ENCODE measurements around the gene OLFML3.

The OLFML3 gene

DNA sequence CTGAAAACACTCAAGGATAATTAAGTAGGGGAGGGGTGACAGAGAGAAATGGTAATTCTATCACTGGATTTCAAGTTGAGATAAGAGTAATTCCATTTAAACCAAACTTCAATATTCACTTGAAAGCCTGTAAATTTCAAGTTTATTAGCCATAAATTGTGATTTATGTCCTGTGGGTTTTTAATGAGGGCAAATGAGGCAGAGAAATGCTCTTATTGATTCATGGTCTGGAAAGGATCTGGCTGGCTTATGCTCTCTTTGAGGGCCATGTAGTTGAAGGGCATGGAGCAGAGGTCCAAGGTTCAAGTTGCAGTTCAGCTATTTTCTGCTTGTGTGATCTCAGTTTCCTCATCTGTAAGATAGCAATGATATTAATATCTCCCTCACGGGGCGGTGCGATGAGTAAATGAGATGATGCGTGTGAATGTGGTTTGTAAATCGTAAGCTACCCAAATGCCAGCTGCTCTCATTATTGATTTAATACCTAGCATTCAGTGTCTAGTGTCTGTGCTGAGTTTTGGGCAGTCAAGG is 12.3 kb downstream of the OLFML3 start:
- DNase-seq (ENCODE audit: low read depth): no peak
- H3K4me3 ChIP-seq (ENCODE audit: low read length): no peak overlapping the region

DNA sequence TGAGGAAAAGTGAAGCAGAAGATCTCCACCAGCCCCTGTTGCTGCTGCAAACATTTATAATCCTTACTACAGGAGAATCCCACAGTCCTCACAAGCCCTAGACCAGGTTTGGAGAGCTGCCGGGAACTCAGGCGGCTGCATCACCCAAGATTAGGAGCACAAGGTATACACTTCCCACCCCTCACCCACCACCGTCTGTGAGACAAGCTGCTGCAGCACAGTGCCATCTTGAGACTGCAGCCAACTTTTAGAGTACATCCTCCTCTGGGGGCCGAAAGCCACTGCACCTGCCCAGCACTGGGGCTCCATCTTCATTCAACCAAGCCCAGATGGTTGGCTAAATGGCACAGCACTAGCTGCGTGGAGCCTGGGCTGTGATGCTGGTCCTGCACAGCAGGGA is 13.8 kb downstream of the OLFML3 start:
- no peak for DNase-seq (ENCODE audit: low read depth)
- TF ChIP-seq, protein P1, sequence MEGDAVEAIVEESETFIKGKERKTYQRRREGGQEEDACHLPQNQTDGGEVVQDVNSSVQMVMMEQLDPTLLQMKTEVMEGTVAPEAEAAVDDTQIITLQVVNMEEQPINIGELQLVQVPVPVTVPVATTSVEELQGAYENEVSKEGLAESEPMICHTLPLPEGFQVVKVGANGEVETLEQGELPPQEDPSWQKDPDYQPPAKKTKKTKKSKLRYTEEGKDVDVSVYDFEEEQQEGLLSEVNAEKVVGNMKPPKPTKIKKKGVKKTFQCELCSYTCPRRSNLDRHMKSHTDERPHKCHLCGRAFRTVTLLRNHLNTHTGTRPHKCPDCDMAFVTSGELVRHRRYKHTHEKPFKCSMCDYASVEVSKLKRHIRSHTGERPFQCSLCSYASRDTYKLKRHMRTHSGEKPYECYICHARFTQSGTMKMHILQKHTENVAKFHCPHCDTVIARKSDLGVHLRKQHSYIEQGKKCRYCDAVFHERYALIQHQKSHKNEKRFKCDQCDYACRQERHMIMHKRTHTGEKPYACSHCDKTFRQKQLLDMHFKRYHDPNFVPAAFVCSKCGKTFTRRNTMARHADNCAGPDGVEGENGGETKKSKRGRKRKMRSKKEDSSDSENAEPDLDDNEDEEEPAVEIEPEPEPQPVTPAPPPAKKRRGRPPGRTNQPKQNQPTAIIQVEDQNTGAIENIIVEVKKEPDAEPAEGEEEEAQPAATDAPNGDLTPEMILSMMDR (conservative IDR thresholded peaks at IDR 0.05; ENCODE audit: low read length): no peak
- H3K4me3 ChIP-seq (ENCODE audit: low read length): no peak overlapping the region

More for the DNA sequence above, 12.3 kb downstream of the OLFML3 start:
- TF ChIP-seq, protein P1 (conservative IDR thresholded peaks at IDR 0.05; ENCODE audit: low read length): no peak

DNA sequence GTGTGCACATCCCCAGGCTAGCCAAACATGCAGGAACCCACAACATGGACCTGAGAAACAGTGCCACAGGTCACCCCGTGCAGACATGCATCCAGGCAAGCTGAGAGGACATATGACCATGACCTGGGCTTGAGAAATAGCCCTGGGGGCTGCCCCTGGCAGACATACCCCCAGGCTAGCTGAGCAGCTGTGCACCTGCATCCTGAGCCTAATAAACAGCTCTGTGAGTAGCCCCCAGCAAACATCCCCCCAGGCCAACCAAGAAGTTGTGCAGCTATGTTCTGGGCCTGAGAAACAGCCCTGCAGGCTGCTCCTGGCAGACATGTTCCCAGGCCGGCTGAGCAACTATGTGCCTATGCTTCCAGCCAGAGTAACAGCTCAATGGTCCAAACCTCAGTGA is 14.5 kb downstream of the OLFML3 start:
- H3K4me3 ChIP-seq (ENCODE audit: low read length): no peak overlapping the region
- no peak for DNase-seq (ENCODE audit: low read depth)
- TF ChIP-seq, protein P1 (conservative IDR thresholded peaks at IDR 0.05; ENCODE audit: low read length): no peak

DNA sequence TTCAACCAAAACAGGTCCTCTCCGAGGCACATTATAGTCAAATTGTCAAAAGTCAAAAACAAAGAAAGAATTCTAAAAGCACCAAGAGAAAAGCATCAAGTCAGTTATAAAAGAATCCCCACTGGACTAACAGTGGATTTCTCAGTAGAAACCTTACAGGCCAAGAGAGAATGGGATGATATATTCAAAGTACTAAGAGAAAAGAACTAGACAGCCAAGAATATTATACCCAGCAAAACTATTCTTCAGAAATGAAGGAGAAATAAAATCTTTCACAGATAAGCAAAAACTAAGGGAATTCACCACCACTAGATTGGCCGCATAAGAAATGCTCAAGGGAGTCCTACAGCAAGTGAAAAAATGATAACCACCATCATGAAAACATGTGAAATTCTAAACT is 16.1 kb downstream of the OLFML3 start:
- TF ChIP-seq, protein P1 (conservative IDR thresholded peaks at IDR 0.05; ENCODE audit: low read length): no peak
- no peak overlapping the region for H3K4me3 ChIP-seq (ENCODE audit: low read length)
- DNase-seq (ENCODE audit: low read depth): no peak

DNA sequence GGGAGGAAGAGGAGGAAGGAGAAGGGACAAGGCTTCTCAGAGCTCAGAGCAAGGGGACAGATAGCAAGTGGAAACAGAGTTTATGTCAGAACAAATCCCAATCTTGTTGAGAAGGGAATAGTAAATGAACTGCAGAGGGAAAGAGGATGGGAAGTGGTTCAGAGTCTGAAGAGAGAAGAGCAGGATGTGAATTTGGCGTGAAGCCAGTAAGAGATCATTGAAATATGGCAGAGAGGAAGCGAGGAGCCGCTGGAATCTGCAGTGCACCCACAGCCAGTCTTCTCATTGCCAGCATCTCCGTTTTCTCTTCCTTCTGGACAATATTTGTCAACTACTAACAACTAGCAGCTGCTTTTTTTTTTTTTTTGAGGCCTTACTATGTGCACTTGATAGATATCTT is 19.1 kb downstream of the OLFML3 start:
- H3K4me3 ChIP-seq (ENCODE audit: low read length): no peak overlapping the region
- peak; percentile 76 for DNase-seq (ENCODE audit: low read depth)
- TF ChIP-seq, protein P1 (conservative IDR thresholded peaks at IDR 0.05; ENCODE audit: low read length): no peak

DNA sequence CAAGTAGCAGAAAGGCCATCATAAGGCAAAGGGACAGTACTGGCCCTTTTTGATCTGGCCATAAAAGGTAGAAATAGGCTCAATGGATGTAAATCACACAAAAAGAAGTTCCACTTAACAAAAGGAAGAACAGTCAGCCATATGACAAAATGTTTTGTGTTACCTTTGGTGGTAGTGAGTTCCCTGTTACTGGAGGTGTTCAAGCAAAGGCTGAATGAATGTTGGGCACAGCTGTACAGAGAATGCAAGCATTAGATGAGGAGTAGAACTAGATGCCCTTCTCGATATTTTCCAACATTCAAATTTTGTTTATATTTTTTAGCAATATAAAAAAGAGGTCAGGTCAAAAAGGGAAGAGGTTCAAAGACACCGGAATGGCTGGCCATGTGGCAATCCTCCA is 20.0 kb downstream of the OLFML3 start:
- DNase-seq (ENCODE audit: low read depth): no peak
- no peak overlapping the region for H3K4me3 ChIP-seq (ENCODE audit: low read length)
- TF ChIP-seq, protein P1 (conservative IDR thresholded peaks at IDR 0.05; ENCODE audit: low read length): no peak

DNA sequence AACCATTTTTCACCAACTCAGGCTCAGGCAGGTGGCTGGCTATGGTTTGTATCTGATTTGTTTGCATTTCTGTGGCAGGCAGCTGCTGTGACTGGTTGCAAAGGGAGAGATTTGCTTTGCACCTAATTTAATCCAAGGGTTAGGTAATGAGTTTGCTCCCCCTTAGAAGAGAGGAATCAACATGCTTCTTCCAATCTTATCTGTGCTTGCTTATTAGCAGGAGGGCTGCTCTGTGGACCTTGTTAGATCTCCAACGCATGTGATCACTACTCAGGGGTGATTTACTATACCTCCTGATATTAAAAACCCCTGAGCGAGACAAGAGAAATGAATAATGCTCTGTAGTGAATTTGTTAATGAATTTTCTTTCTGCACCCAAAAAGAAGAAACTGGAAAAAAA is 20.5 kb downstream of the OLFML3 start:
- TF ChIP-seq, protein P1 (conservative IDR thresholded peaks at IDR 0.05; ENCODE audit: low read length): no peak
- H3K4me3 ChIP-seq (ENCODE audit: low read length): no peak overlapping the region
- DNase-seq (ENCODE audit: low read depth): no peak

Data from AG10803 (cell line).